Activated T-helper 17 cell treated with anti-CD3 and anti-CD28 coated beads, Interleukin-2, amount 50 U/mL, for 72 hours (primary cell): ENCODE measurements around the gene ZNF670. TPM values are rescaled to one million over a fixed set of nuclear protein-coding genes. Genes with fewer than 3 reads are reported as not detected.
A peak's percentile ranks its signal among the peaks of the same experiment; 100 is the strongest.
"Not testable (repeated sequence)": the region's sequence is repeated elsewhere in the genome, so short reads cannot be mapped to it uniquely, and the experiment has no call there.

ENCODE experiments used
- ATAC-seq: fragments of 150-1000 bp; cut with Tn5 transposase; replicated peaks from 2 replicates; pipeline ENCODE4 v1.10.0; 2021; ENCODE audit warnings: mild to moderate bottlenecking, moderate library complexity
- H3K27ac Mint-ChIP-seq: one replicate; pipeline ENCODE4 v1.8.0; 2022; ENCODE audit warnings: mixed read lengths
- H3K27me3 Mint-ChIP-seq: one replicate; pipeline ENCODE4 v1.8.0; 2022; ENCODE audit warnings: mixed read lengths
- H3K36me3 Mint-ChIP-seq: one replicate; pipeline ENCODE4 v1.8.0; 2022; ENCODE audit warnings: low read depth, mild to moderate bottlenecking, mixed read lengths
- H3K4me1 Mint-ChIP-seq: one replicate; pipeline ENCODE4 v1.8.0; 2022; ENCODE audit warnings: mixed read lengths
- H3K4me3 Mint-ChIP-seq: one replicate; pipeline ENCODE4 v1.8.0; 2022; ENCODE audit warnings: mild to moderate bottlenecking, mixed read lengths
- H3K9me3 Mint-ChIP-seq: one replicate; pipeline ENCODE4 v1.8.0; 2022; ENCODE audit warnings: mixed read lengths
- total RNA-seq, 2 donors: library from RNA; stranded (reverse); gene quantifications; one replicate each; pipeline ENCODE4 v1.2.3, GENCODE V29; 2022

The ZNF670 gene
- total RNA-seq: 1 to 10 TPM; 2.7 to 3.3 TPM

DNA sequence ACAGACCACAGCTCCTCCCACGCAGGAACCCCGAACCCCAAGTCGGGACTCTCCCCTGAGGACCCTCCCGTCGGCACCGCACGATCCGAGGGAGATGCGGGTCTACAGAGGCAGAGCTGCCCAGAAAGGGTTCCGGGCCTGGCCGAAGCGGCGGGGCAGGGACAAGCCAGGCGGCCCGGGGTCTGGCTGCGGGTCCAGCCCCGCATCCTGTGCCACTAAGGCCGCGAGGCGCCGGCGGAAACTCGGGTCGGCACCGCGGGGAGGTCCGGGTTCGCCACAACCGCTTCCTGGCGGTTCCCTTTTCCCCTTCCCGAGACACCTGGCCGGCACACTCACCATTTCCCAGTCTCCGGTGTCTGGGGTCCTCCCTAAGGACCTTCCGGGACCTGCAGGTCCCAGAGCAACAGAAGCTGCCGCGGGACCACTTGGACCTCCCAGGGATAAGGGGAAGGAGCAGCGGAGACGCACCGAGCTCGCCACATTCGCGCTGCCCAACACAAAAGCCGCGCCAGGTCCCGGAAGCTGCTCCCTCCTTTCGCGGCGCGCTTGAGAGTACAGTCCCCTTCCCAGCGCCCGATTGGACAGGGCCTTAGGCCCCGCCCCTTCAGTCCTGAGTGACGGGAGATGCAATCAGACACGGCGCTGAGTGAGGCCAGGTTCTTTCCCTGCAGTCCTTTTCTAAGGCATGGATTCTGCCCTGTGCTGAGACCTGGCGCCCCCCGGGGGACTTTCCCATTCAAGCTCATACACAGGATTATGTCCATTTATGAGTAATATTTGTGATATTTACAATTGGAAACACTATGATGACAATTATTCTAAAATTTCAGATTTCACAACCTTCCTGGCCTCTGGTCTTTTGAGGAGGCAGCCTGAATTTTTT, at the start of gene ZNF670:
ZNF670 (minus strand) TSS at position 554 of the 883 bp plus-strand sequence; CDS start at position 339, 215 bp downstream.
- Mint-ChIP-seq H3K4me3 (peak within 1 kb of the TSS; percentile 91), H3K36me3 (no peaks in the 10 kb centered on the region), H3K27me3 (no peaks in the 10 kb centered on the region), H3K9me3 (peaks cover 4% of the 10 kb centered on the region), H3K4me1 (peaks cover 6% of the 10 kb centered on the region), H3K27ac (peak within 1 kb of the TSS; percentile 86)
- ATAC-seq: peak; percentile 100

DNA sequence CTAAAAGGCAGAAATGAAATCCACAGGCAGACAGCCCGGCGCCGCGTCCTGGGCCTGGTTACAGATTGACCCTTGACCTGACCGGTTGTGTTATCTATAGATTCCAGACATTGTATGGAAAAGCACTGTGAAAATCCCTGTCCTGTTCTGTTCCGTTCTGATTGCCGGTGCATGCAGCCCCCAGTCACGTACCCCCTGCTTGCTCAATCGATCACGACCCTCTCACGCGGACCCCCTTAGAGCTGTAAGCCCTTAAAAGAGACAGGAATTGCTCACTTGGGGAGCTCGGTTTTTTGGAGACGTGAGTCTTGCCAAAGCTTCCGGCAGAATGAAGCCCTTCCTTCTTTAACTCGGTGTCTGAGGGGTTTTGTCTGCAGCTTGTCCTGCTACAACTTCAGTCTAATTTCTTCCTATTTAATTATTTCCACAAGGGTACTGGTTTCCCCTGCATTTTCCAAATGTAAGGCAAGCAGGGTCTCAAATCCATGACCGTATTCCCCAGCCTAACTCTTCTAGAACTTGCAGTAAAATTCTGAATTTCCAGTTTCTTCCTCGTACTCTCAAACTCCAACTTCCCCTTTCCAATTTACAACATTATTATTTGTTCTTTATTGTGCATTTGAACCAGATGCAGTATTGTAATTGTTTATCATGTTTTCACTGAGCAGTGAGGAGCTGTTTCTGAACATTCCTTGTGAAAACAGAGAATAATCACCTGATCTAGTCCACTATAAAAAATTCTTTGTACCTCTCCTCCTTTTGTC, 49.1 kb upstream of the ZNF670 start:
- peak overlapping the region; percentile 78 for H3K27ac Mint-ChIP-seq

DNA sequence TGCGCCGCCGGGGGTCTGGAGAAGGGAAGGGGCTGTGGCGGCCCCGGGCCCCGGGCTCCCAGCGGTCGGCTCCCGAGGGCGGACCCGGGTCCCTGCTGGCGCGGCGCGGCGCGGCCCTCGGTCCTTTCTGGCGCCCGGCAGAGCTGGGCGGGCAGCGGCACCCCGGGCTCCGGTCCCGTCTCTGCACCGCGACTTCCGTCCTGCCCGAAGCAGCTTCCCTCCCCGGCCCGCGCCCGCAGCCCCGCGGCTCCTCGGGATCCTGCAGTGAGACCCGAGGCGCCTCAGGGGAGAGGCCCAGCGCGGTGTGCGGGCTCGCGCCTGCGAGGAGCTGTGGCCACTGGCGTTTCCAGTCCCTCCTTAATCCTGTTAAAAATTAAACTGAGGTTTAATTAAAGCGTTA, 48.0 kb upstream of the ZNF670 start:
- H3K9me3 Mint-ChIP-seq, H3K4me1 Mint-ChIP-seq, H3K27me3 Mint-ChIP-seq, H3K27ac Mint-ChIP-seq, H3K4me3 Mint-ChIP-seq: not testable (repeated sequence)
- H3K36me3 Mint-ChIP-seq: peaks cover 18% of the 10 kb centered on the region
- ATAC-seq: peak; percentile 71

More for the DNA sequence above, 49.1 kb upstream of the ZNF670 start:
- H3K4me1 Mint-ChIP-seq, H3K27me3 Mint-ChIP-seq, ATAC-seq, H3K9me3 Mint-ChIP-seq: not testable (repeated sequence)
- Mint-ChIP-seq H3K36me3 (peaks cover 18% of the 10 kb centered on the region), H3K4me3 (peak overlapping the region; percentile 84)

DNA sequence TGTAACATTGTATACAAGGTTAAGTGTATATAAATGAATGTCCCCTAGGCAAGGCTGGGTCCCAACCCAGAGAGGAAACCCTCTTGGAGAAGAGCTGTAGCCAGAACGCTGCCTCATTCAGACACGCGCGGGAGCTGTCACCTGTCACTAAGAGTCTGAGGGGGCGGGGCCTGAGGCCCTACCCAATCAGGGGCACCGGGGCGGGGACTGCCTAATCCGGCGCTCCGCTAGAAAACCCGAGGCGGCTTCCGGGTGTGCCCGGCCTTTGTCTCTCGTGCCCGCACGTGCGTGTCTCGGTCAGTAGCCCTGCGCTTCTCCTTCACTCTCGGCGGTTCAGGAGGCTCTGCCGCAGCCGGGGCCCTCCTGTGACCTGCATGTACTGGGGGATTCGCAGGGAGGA, 47.6 kb upstream of the ZNF670 start:
- H3K27ac Mint-ChIP-seq, H3K4me3 Mint-ChIP-seq, H3K9me3 Mint-ChIP-seq, H3K27me3 Mint-ChIP-seq, H3K4me1 Mint-ChIP-seq: not testable (repeated sequence)
- H3K36me3 Mint-ChIP-seq: peaks cover 18% of the 10 kb centered on the region
- ATAC-seq: peak; percentile 100

DNA sequence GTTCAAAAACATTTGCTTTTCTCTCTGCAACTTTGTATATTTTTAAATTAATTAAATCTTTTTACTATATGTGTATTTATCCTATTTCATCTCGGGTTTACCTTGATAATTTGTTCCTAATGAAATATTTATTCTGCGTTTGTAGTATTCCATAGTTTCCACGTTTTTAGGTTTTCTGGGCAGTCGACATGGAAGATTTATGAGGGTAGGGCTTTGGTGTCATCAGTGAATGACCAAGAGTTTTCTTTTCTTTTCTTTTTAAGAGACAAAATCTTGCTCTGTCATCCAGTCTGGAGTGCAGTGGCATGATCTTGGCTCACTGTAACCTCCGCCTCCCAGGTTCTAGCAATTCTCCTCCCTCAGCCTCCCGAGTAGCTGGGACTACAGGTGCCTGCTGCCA, 42.8 kb upstream of the ZNF670 start:
- Mint-ChIP-seq H3K36me3 (no peaks in the 10 kb centered on the region), H3K9me3 (no peaks in the 10 kb centered on the region), H3K27me3 (no peaks in the 10 kb centered on the region), H3K27ac (no peak overlapping the region), H3K4me3 (no peak overlapping the region), H3K4me1 (no peaks in the 10 kb centered on the region)
- ATAC-seq: no peak

DNA sequence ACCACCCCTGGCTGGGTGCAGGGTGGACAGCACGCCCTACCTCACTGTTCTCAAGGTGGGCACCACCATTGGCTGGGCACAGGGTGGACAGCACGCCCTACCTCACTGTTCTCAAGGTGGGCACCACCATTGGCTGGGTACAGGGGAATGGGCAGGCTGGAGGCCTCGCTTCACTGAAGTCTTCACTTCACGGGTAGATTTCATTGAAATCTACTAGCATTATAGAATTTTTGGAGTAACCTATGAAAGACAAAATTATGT, 41.7 kb upstream of the ZNF670 start:
- ATAC-seq, H3K4me3 Mint-ChIP-seq, H3K36me3 Mint-ChIP-seq, H3K27me3 Mint-ChIP-seq, H3K9me3 Mint-ChIP-seq, H3K4me1 Mint-ChIP-seq, H3K27ac Mint-ChIP-seq: not testable (repeated sequence)

DNA sequence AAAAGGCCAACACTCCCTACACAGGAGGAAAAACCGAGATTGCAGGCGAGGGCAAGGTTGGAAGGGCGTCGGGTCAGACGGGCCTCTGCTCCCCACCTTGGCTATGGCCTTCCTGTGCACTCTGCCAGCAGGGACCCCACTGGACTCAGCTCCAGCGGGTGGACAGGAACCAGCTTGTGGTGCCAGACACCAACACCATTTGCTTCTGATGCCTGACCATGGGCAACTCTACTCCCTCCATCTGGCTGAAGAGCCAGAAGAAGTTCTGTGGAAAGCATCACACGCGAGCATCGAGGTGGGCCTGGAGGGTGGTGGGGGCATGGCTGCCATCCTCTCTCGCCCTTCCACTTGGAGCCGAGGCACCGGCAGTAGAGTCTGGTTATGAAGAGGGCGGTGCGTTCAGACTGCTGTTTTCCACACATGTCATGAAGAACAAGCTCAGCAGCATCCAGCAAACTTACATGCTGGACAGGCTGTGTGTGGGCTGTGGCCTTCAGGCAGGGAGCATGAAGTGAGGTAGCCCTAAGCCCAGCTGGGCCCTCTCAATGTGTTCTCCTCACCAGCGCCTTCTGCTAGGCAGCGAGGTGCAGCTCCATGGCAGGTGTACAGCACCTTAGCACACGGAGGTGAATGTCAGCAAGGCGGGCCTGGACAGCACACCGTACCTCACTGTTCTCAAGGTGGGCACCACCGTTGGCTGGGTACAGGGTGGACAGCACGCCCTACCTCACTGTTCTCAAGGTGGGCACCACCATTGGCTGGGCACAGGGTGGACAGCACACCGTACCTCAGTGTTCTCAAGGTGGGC, 41.2 kb upstream of the ZNF670 start:
- Mint-ChIP-seq H3K9me3 (no peaks in the 10 kb centered on the region), H3K27ac (no peak overlapping the region), H3K4me1 (peaks cover 4% of the 10 kb centered on the region), H3K27me3 (no peaks in the 10 kb centered on the region), H3K4me3 (no peak overlapping the region), H3K36me3 (no peaks in the 10 kb centered on the region)
- no peak for ATAC-seq

DNA sequence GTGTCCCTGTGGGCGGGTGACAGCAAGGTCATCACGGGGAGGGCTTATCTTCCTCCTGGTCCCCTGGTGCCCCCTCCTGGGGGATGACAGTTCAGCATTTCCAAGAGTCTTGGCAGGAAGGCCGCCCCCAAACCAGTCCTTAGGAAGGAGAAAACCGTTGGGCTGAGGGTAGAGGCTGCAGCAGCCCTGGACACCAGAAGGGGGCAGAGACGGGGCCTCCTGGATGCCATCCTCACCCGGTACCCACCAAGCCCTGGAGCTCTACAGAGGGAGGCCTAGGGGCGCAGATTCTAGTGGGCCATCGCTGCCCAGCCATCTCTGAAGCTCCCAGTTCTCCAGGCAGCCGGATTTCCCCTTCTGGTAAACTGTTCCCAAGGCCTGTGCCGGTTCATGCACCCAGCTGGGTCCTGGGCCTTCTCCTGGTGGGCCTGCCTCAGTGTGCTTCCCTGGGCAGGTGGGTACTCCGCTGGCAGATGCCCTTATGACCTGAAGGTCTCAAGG, 40.4 kb upstream of the ZNF670 start:
- H3K4me1 Mint-ChIP-seq: peaks cover 4% of the 10 kb centered on the region
- H3K36me3 Mint-ChIP-seq: no peaks in the 10 kb centered on the region
- H3K4me3 Mint-ChIP-seq: no peak overlapping the region
- no peaks in the 10 kb centered on the region for H3K9me3 Mint-ChIP-seq
- H3K27ac Mint-ChIP-seq: no peak overlapping the region
- H3K27me3 Mint-ChIP-seq: no peaks in the 10 kb centered on the region
- peak; percentile 47 for ATAC-seq

DNA sequence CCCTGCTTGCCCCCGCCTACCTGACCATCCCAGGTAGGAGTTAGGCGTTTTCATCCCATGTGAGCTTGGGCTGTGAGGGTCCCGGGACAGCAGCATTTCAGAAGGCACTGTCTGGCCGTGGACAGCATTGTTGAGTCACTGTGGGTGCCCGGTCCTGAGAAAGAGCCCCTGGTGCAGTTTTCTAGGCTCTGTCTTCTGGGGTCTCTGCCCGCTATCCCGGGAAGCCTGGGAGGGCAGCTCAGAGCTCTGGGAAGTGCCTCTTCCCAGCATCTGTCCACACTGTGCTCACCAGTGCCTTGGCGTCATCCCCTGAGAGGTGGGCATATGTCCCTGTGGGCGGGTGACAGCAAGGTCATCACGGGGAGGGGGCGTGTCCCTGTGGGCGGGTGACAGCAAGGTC, 36.9 kb upstream of the ZNF670 start:
- peaks cover 9% of the 10 kb centered on the region for H3K4me1 Mint-ChIP-seq
- H3K4me3 Mint-ChIP-seq: no peak overlapping the region
- peaks cover 9% of the 10 kb centered on the region for H3K27me3 Mint-ChIP-seq
- no peaks in the 10 kb centered on the region for H3K9me3 Mint-ChIP-seq
- H3K27ac Mint-ChIP-seq: no peak overlapping the region
- no peak for ATAC-seq
- no peaks in the 10 kb centered on the region for H3K36me3 Mint-ChIP-seq

DNA sequence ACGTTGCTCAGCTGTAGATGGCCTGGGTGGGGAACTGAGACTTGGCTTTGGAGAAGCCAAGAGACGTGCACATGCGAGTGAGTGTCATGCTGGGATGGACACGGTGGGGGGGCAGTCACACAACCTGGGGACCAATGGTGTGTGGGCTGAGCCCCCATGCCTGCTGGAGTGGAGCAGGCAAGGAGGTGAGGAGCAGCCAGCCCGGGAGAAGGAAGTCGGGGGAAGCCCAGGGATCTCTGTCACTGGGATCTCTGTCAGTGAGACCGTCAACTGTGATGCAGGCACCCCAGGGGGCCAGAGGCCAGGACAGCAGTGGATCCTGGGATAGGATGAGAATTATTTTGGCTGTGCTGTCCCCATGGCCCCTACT, 36.5 kb upstream of the ZNF670 start:
- H3K27me3 Mint-ChIP-seq: peaks cover 9% of the 10 kb centered on the region
- H3K9me3 Mint-ChIP-seq: no peaks in the 10 kb centered on the region
- H3K4me3 Mint-ChIP-seq: no peak overlapping the region

DNA sequence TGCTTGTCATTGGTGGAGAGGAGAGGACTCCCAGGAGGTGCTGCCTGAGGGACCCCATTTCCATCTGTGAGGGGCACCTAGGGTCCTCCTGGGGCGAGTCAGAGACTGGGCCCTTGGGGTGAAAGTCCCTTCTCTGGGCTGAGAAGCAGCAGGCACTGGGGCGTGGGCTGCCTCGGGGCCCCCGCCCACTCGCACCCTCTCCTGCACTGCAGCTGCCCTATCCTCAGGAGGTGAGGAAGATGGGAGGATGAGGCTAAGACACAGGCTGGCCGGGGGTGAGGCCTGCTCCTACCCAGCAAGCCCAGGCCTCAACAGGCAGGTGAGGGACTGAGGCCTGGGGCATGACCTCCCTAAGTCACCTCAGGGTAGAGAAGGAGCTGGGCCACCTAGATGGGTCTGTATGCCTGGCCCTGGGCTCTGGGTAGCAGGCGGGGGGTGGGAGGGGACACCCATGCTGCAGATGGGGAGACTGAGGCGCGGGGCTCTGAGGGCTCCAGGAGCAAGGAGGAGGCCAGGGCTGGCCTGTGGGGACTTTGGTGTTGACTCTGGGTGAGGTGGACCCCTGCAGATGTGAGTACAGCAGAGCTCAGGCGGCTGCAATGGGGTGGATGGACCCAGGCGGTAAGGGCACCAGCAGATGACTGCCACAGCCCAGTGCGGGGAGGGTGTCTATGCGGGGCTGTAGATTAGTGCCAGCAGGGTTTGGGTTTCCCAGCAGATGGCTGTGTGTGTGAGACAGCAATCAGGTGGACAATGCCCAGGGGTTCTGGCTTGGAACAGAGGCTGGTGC, 35.9 kb upstream of the ZNF670 start:
- no peaks in the 10 kb centered on the region for H3K36me3 Mint-ChIP-seq
- H3K9me3 Mint-ChIP-seq: no peaks in the 10 kb centered on the region
- peak; percentile 16 for ATAC-seq
- peaks cover 10% of the 10 kb centered on the region for H3K4me1 Mint-ChIP-seq
- H3K4me3 Mint-ChIP-seq: no peak overlapping the region
- peaks cover 13% of the 10 kb centered on the region for H3K27me3 Mint-ChIP-seq
- no peak overlapping the region for H3K27ac Mint-ChIP-seq

More for the DNA sequence above, 36.5 kb upstream of the ZNF670 start:
- ATAC-seq: no peak
- no peak overlapping the region for H3K27ac Mint-ChIP-seq
- peaks cover 10% of the 10 kb centered on the region for H3K4me1 Mint-ChIP-seq
- H3K36me3 Mint-ChIP-seq: no peaks in the 10 kb centered on the region

DNA sequence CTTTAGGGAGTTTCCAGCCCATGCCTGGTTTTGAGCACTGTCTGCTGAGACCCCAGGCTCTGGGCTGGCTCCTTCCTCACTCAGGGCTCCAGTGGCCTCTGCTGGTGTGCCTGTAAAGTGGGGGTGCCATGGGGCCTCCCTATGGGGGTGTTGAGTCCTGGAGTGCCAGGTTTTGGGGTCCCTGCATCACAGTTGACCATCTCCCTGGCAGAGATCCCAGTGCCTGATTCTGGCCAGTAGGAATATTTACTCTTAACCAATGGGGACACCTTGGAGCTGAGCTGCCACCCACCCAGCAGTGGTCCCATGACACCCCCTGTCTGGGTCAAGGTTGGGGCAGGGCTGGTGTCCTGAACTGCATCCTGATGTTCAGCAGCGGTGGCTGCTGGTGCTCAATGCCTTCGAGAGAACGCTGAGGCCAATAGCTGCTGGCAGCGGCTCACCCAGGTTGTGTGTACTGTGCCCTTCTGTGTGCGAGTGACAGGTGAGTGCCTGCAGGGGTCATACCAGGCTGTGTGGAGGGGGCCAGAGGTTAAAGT, 35.2 kb upstream of the ZNF670 start:
- H3K4me3 Mint-ChIP-seq: no peak overlapping the region
- H3K27ac Mint-ChIP-seq: no peak overlapping the region
- H3K9me3 Mint-ChIP-seq: no peaks in the 10 kb centered on the region
- H3K36me3 Mint-ChIP-seq: no peaks in the 10 kb centered on the region
- H3K4me1 Mint-ChIP-seq: peaks cover 10% of the 10 kb centered on the region
- ATAC-seq: no peak
- peaks cover 18% of the 10 kb centered on the region for H3K27me3 Mint-ChIP-seq

DNA sequence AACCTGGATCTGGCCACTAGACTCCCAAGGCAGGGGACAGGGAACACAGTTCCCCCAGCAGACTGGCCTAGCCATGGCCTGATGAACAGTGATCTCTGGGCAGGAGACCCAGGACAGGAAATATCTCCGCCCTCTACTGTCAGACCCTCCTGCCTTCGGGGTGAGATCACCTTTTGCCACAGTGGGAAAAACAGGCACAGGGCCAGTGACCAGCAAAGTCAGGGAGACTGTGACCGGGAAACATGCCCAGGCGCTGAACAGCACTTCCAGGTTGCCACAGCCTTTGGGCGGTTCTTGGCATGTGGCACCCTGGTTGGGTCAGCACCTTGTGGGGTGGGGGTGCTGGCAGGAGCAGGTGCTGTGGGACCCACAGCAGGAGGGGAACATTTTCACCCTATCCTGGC, 34.5 kb upstream of the ZNF670 start:
- no peak for ATAC-seq
- H3K9me3 Mint-ChIP-seq: no peaks in the 10 kb centered on the region
- no peak overlapping the region for H3K27ac Mint-ChIP-seq
- peaks cover 10% of the 10 kb centered on the region for H3K4me1 Mint-ChIP-seq
- no peak overlapping the region for H3K4me3 Mint-ChIP-seq
- H3K36me3 Mint-ChIP-seq: no peaks in the 10 kb centered on the region
- H3K27me3 Mint-ChIP-seq: peaks cover 25% of the 10 kb centered on the region

DNA sequence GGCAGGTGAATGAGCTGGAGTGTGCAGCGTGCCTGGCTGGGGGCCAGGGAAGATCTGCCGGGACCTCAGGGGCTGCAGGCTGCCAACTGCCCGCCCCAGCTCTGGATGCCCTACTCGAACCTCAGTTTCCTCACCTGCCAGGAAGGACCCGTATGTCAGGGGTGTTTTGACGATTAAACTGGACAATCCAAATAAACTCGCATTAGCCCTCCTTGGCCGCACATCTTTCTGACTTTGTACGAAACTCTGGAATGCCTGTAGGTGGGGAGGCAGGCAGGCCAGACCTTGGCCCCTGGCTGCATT, 33.8 kb upstream of the ZNF670 start:
- Mint-ChIP-seq H3K4me3 (no peak overlapping the region), H3K36me3 (no peaks in the 10 kb centered on the region), H3K9me3 (peaks cover 1% of the 10 kb centered on the region), H3K27ac (no peak overlapping the region), H3K27me3 (peaks cover 31% of the 10 kb centered on the region), H3K4me1 (peaks cover 10% of the 10 kb centered on the region)
- ATAC-seq: no peak
